ENCODE results near the gene RASL12.

GRCh38 chr15:65059369-65059750 lies 8.4 kb downstream of the RASL12 start:
- no peak for TF ChIP-seq CTCF (IDR thresholded peaks at IDR 0.05)
- TF ChIP-seq POLR2AphosphoS5 (IDR thresholded peaks at IDR 0.05): no peak

All from prostate gland (tissue), 2 donors.